Stimulated activated CD8-positive, alpha-beta memory T cell treated with anti-CD3 and anti-CD28 coated beads, Interleukin-2, amount 100 ng/mL, for 1 hour (primary cell): ENCODE results near the gene RAPGEF4.

Source experiments
- DNase-seq, 2 donors: peaks; one replicate each; pipeline ENCODE4 v3.0.0-alpha.2; 2020; ENCODE audit warnings: low read depth in 2 of 2

Gene RAPGEF4

GRCh38 chr2:172735582-172736423, at the start of gene RAPGEF4:
TSS of gene RAPGEF4 (plus strand) at chr2:172735845. CDS start at chr2:172735984, 139 bp downstream.
- DNase-seq: no peak

- DNase-seq: no peak
These were observed 42.6 kb upstream of the RAPGEF4 start for GRCh38 chr2:172693037-172693436.

GRCh38 chr2:172693529-172694455, 41.9 kb upstream of the RAPGEF4 start:
- DNase-seq: no peak

- no peak for DNase-seq
These were observed 38.3 kb upstream of the RAPGEF4 start for GRCh38 chr2:172697296-172697695.

- DNase-seq: no peak
These were observed 37.4 kb upstream of the RAPGEF4 start for GRCh38 chr2:172698041-172698863.

- DNase-seq: no peak
These were observed 34.4 kb upstream of the RAPGEF4 start for GRCh38 chr2:172701250-172701649.

GRCh38 chr2:172702451-172702850, 33.2 kb upstream of the RAPGEF4 start:
- DNase-seq: no peak

- DNase-seq: no peak
These were observed 31.3 kb upstream of the RAPGEF4 start for GRCh38 chr2:172704072-172704936.

GRCh38 chr2:172705352-172705751, 30.3 kb upstream of the RAPGEF4 start:
- DNase-seq: no peak

- no peak for DNase-seq
These were observed 27.4 kb upstream of the RAPGEF4 start for GRCh38 chr2:172708247-172708646.

- no peak for DNase-seq
These were observed 25.9 kb upstream of the RAPGEF4 start for GRCh38 chr2:172709566-172710291.

- DNase-seq: no peak
These were observed 25.0 kb upstream of the RAPGEF4 start for GRCh38 chr2:172710584-172711047.

- no peak for DNase-seq
These were observed 24.5 kb upstream of the RAPGEF4 start for GRCh38 chr2:172711110-172711509.

- no peak for DNase-seq
These were observed 23.4 kb upstream of the RAPGEF4 start for GRCh38 chr2:172712251-172712650.

GRCh38 chr2:172713365-172713875, 22.2 kb upstream of the RAPGEF4 start:
- no peak for DNase-seq

GRCh38 chr2:172722481-172722880, 13.2 kb upstream of the RAPGEF4 start:
- no peak for DNase-seq

GRCh38 chr2:172723286-172723685, 12.4 kb upstream of the RAPGEF4 start:
- no peak for DNase-seq

GRCh38 chr2:172724724-172725123, 10.9 kb upstream of the RAPGEF4 start:
- no peak for DNase-seq

- DNase-seq: no peak
These were observed 10.4 kb upstream of the RAPGEF4 start for GRCh38 chr2:172725284-172725683.

GRCh38 chr2:172725746-172726145, 9.9 kb upstream of the RAPGEF4 start:
- DNase-seq: no peak
